Limb (tissue), 2 donors: ENCODE results near the gene RTL1.
A peak's percentile ranks its signal among the peaks of the same experiment; 100 is the strongest.

Experiments used
- DNase-seq, 2 donors: peaks; one replicate each; pipeline ENCODE4 v3.0.0-alpha.2; 2016; ENCODE audit errors: extremely low spot score in 2 of 2

Gene RTL1

DNA sequence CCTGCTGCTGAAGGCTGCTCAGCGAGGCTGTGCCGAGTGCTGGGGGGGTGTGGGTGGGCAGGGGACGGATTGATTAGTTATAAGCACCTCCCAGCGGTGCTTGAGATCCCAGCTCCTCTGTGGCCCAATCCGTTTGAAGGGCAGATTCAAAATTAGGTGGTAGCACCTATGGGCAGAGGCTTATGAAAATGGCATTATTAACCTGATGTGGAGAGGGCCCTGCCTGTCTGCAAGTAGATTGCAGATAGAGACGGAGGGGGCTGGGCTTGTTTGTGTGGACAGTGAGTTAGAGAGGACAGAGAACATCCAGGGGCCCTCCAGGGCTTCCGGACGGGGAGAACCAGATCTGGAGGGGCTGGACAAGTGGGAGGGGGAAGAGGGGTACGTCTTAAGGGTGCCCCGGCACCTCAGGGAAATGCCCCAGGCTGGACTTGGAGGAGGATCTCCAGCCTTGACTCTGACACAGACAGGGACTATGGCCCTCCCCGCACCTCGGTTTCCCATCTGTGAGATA is at the start of gene RTL1:
Gene RTL1 (minus strand): TSS at position 51 of the 514 bp plus-strand sequence. CDS start 18,934 bp downstream, outside the sequence.
- DNase-seq = no peak

- no peak for DNase-seq
Observed at GRCh38 chr14:100950024-100950423, 46.5 kb upstream of the RTL1 start.

DNA sequence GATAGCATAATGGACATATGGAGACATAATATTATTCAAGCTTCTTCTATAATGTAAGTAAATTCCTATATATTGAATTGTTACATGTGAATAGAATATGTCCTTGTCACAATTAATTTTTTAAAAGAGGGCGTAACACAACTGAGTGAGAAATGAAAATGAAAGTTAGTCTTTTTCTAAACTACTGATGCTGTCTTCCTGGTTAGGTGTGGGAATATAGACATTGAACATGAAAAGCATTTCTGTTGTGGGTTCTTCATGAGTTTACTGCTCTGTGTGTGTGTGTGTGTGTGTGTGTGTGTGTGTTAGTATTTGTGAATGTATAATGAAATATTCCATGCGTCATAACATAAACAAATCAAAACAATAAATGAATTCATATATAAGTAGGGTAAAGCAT is 40.5 kb upstream of the RTL1 start:
- no peak for DNase-seq

DNA sequence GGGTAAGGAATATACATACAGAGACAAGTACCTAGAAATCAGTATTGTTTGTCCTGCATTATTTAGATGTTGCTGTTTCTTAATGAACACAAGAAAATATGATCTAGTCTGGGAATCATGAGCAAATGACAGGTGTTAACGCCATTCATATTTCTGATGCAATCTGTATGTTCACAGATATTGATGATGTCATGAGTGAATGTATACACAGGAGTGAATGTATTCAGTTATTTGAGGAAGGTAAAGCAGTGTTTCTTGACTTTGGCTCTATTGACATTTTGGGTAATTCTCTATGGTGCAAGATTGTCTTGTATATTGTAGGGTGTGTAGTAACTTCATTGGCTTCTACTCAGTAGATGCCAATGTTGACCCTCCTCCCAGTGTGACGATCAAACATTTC is 26.7 kb upstream of the RTL1 start:
- DNase-seq = no peak

DNA sequence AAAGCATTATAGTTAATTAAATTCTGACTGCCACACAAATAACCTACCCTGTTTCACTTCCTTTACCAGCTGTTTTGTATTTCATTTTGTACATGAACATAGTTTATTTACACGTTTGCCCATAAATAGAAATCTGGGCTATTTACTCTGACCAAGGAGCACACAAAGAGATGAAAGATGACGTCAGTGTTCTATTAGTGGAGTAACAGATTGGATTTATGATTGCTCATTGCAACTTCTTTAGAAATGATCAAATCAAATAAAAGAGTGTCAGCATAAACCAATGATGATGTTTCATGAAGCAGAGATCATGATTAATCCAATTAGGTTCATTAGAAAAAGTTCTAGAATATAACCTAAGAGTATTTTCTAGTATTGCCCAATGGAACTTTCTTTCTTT is 12.0 kb upstream of the RTL1 start:
- no peak for DNase-seq

DNA sequence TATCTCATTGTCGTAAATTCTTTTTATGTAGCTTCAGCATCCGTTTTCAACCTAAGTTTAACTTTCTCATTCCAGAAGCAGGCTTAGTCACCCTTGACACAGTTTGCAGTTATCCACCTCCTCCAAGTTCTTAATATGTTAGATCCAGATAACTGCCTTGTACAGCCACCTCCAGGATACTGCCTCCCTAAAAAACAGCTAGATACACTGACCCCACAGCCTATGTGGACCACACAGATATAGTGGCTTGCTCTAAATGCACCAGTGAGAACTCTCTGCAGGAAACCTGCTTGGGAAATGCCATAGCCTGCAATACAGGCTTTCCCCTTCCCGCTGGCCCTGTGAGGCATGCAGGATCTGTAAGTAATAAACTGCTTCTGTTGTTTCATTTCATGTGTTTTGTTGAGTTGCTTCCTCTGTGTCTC is 11.1 kb upstream of the RTL1 start:
- no peak for DNase-seq

DNA sequence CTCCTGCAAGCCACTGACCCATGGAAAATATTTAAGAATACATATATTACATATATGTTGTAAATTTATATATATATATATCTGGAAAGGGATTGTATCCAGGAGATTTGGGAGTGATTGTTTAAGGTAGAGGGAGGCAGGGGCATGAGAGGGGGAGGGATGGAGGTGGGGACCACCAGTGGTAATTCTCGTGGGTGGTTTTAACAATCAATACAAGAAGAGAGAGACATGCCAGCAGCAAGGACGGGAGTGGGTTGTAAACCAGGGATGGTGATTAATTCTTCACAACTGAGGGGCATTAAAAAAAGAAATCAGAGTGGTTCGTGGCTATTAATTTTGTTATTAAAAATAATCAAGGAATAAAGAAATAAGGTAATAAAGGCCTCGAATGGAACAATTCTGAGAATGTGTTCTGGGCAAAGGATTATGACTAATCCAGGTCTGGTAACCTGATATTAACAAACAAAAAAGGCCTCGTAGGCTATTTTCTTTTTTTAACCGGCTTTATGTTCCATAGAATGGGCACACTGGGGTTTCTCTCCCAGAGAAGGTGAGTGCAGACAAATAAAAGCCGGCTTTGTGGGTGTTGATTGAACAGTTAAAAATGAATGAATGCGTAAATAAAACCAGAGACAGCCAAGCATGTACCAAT is 8.3 kb upstream of the RTL1 start:
- no peak for DNase-seq

GRCh38 chr14:100910888-100911664 is 7.6 kb upstream of the RTL1 start:
- peak in 1 of 2 donors; percentile 26 for DNase-seq

DNA sequence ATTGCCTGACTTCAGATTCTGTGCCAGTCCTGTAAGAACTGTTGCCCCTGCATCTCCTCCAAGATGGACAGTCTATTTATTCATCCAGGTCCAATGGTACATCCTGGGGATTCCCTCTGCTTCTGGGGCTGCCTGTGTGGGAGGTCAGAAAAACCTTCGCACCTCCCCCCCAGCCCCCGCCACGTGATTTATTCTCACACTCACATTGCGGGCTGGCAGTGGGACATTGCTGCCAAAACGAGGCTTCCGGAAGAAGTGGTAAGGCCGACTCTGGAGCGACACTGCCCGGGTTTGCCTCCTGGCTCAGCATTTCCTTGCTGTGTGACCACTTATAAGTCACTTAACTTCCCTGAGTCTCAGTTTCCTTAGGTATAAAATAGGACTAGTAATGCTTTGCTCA is 5.9 kb upstream of the RTL1 start:
- peak in 1 of 2 donors; percentile 24 for DNase-seq

DNA sequence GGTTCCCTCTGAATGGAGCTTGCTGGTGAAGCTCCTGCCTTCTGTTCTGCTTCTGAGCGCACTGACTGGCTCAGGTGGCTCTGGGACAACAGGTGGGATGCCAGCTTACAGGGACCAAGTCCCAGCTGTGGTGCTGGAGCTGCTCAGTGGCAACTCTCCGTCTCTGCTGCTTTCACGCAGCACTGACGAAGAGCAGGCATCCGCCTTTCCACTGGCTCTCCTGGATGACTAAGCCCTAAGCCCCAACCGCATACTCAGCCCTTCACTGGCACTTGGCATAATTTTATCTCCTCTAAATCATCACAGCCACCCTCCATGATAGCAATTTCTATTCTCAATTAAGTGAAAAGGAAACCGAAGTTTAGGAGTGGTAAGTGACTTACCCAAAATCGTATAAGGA is 3.7 kb upstream of the RTL1 start:
- no peak for DNase-seq

DNA sequence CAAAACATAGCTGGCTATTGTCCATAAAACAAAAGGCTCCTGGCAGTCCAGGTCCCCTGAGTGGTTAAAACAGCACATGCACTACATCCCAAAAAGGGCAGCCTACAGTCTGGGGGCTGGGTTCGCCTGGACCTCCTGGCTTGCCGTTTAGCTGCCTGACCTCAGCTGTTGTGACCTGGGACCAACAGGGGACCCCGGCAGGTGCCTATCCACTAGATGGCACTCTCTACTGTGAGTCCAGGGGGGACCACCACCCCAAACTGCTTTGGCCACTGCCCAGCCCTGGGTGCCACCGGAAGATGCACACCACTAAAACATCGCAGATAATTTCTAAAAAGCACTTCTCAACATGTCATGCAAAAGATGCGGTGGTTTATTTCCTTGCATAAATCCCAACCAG is 2.9 kb upstream of the RTL1 start:
- peak in 1 of 2 donors; percentile 25 for DNase-seq

GRCh38 chr14:100905166-100905565 is 1.6 kb upstream of the RTL1 start:
- DNase-seq = peak in 1 of 2 donors; percentile 31

DNA sequence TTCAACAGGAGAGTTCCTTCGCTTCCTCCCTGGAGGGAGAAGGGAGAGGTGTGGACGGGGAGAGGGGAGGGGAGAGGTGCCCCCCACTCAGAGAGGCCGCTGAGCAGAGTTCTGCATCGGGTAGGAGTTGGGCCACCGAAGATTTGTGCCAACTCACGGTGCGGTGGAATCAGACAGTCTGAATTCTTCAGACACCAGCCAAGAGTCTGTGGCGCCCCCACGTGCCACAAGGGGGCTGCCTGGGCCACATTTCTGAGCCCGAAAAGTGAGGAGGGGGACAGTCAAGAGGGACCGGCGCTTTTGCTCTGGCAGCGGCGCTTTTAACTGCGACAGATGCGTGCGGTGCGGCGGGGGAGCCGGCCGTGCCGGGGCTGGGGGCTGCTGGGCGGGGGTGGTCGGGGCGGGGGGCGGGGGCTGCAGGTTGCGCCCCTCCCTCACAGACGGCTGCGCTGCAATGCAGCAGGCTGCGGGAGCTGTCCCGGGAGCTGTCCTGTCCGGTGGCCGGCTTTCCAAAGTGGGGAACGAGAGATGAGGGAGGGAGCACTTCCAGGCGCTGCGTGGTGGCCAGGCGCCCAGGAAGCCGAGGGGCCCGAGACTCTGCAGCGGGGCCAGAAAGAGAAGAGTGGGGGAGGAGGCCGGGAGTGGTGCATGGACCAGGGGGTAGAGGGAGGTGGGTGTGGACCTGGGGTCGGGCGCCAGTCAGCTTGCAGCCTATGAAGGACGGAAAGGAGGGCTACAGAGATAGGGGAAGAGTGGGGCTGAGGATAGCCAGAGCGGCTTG is 975 bp upstream of the RTL1 start:
- peak; percentile 47 to 81 for DNase-seq

DNA sequence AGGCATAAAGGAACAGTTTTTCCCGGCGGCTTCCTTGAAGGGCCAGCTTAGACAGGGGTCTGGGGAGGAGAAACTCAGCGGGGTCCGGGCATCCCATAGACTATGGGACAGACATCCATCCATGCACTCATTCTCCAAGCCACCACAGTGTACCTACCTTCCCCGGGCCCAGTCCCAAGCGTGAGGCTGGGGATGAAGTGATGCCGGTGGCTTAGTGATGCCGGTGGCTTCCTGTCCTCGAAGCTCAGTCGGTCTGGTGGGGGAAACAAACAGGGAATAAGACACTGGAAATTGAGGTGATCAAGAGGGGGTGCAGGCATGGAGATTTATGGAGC is 421 bp downstream of the RTL1 start:
- DNase-seq = peak in 1 of 2 donors; percentile 31

DNA sequence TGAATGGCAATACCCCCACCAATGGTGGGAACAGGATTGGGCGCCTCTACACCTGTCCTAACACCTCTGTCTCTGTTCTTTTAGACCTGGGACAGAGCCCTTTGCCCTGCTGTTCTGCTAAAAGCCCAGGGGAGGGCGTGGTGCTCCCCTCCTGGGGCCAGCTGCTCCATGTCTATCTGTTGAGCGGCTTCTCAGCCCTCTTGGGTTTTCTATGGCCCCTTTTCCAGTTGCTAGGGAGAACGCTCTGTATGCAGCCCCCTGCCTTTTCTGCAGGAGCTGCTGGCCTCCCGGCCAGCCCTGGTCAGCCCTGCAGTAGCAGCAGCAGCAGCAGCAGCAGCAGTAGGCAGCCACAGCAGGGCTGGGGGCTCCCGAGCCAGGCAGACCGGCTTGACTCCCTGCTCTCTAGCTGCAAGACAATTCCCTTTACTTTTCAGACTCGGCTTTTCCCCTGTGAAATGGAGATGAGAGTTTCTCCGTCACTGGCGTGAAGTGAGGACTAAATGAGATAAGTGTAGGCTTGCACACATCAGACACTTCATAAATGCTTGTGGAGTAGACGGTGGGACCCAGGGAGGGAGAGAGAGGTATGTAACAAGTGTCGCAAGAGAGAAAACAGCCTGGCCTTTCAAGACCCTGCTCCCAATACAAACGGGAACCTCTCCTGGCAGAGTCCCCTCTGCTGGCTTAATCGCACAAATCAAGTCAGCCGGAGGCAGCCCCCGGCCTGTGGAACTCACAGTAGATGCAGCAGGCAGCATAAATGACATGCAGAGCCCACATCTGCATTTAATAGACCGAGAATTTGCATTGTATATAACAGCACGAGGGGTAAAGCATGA is 1.0 kb downstream of the RTL1 start:
- DNase-seq = peak in 1 of 2 donors; percentile 48

DNA sequence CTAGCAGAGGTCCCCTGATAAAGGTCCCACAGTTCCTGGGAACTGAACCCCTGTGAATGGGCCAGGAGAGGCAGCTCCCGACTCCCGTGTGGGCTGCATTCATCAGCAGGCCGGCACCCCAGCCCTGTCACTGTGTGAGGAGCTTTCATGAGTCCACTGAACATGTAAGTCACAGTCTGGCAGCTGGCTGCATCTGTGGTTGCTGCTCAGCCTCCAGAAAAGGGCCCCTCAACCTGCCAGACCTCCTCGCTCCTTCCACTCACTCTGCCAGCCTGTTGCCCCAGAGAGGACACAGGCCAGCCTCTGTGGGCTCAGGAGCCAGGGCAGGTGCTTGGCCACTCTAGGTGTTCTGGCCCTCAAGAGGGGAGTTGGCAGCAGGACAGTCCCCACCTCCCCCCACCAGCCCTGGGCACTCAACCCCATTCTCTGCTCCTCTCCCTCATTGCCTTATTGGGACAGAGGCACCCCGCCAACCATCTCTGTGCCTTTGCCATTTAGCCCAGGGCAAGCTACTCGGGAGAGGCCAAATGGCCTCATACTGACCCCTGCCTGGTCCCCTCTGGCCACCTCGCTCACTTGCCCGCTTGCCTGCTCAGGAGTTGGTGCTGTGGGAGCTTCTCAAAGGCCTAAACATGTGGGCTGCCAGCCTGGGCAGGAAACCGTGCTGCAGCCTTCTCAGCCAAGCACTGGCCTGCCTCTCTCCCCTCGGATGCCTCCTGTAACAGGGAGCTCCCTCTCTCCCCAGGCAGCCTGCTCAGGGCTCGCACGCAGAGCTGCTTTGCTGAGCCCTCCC is 1.9 kb downstream of the RTL1 start:
- peak in 1 of 2 donors; percentile 37 for DNase-seq

DNA sequence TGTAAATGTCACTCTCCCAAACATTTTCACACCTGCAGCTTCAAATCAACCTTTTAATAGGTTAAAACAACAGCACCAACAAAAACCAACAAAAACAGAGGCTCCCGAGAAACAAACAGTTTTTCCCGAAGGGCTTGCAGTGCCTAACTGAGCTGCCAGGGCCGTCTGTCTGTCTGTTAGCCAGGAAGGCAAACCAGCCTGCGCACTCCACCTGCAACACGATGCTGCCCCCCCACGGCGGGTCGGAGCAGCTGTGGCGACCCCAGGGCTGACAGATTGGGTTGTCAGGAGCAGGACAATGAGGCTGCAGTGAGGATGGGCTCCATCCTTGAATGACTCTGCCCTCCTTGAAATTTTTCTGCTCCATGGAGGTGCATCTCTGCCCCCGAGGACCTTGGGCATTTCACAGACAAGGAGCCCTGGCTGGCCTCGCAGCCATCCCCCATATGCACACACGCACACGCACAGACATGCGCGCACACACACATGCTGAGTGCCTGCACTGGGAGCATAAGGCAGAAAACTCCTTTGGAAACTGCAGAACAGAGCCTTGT is 2.6 kb downstream of the RTL1 start:
- DNase-seq = peak in 1 of 2 donors; percentile 74

DNA sequence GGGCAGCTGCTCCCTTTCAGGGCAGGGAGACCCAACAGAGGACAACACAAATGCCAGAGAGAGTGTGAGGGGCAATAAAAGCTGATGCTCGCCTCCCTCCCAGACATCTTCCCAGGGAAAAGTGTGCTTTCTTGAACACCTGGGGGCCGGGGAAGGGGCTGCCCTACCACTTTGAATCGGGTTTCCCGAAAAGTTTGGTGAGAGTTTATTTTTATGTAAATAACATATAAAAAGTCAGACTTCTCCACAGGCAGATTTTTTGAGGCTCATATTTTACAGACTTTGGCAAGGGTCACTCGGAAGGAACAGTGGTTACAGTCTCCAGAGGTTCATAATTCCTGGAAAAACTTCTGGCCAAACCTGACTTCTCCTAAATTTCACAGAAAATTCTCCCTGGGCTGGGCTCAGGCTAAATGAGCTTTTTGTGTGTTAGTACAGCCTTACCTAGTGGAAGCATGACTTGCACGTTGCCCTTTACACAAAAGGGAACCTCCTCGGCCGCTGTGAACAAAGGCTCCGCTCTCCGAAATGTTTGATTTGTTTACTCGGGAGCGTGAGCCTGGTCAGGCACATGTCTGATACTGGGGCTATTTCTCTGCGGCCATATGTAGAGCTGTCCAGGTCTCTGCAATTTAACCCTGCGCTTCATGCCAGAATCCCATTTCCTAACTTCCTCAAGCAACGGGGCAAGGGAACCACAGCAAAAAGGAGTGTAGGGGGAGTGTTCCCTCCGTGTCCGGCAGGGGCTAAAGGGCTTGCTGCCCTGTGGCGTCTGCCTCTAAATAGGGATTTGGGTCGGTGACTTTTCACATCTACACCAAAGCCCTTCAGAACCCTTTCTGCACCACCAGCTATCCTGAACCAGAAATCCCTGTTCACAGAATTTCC is 3.4 kb downstream of the RTL1 start:
- peak; percentile 68 to 86 for DNase-seq
